ENCODE data around the gene ACBD4.

ACBD4 gene, protein sequence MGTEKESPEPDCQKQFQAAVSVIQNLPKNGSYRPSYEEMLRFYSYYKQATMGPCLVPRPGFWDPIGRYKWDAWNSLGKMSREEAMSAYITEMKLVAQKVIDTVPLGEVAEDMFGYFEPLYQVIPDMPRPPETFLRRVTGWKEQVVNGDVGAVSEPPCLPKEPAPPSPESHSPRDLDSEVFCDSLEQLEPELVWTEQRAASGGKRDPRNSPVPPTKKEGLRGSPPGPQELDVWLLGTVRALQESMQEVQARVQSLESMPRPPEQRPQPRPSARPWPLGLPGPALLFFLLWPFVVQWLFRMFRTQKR

GRCh38 chr17:45135192-45135977 lies at the start of gene ACBD4:
TSS of gene ACBD4 (plus strand) at chr17:45135687. CDS start at chr17:45136145, 458 bp downstream.
- peak; percentile 85 for DNase-seq (ENCODE audit: low read depth)

GRCh38 chr17:45086391-45086790 lies 49.1 kb upstream of the ACBD4 start:
- no peak for DNase-seq (ENCODE audit: low read depth)

DNA sequence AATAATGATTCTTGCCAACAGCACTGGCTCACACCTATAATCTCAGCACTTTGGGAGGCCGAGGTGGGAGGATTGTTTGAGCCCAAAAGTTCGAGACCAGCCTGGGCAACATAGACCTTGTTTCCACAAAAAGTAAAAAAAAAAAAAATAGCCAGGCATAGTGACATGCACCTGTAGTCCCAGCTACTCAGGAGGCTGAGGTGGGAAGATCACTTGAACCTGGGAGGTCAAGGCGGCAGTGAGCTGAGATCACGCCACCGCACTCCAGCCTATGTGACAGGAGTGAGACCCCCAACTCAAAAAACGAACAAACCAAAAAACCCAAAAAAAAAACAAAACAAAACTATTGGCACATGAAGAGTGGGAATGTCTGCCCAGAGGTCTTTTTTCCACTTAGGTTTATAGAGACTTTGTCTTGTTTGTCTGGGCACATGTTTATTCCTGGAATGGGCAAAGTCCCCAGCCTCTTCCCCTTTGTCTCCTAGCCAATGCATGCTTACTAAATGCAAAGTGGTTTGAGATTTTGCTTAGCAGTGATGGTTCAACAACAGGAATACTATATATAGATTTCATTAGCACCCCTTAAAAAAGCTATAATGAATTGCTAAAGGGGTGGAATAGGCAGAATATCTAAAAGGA lies 48.5 kb upstream of the ACBD4 start:
- DNase-seq (ENCODE audit: low read depth), result no peak

- no peak for DNase-seq (ENCODE audit: low read depth)
Observed at GRCh38 chr17:45087504-45087975, 47.9 kb upstream of the ACBD4 start.

- DNase-seq (ENCODE audit: low read depth), result no peak
Observed at GRCh38 chr17:45087978-45088377, 47.5 kb upstream of the ACBD4 start.

DNA sequence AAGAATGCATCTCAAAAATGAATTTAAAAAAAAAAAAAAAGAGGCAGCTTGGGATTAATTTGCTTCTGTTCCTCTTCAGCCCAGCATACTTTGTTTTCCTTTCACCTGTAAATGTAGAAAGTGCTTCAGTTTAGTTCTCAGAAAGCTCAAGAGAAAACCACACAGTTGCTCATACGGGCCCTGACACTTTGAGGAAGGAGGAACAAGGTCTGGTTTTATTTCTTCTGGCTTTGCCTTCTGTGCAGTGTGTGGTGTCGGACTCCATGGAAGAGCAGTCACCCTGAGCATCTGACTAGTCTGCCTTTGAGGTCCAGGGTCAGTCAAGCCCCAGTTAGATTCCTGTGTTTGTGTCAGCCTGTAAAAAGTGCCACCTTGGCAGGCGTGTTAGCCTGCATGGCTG lies 46.7 kb upstream of the ACBD4 start:
- DNase-seq (ENCODE audit: low read depth), result no peak

- no peak for DNase-seq (ENCODE audit: low read depth)
Observed at GRCh38 chr17:45090711-45091110, 44.8 kb upstream of the ACBD4 start.

DNA sequence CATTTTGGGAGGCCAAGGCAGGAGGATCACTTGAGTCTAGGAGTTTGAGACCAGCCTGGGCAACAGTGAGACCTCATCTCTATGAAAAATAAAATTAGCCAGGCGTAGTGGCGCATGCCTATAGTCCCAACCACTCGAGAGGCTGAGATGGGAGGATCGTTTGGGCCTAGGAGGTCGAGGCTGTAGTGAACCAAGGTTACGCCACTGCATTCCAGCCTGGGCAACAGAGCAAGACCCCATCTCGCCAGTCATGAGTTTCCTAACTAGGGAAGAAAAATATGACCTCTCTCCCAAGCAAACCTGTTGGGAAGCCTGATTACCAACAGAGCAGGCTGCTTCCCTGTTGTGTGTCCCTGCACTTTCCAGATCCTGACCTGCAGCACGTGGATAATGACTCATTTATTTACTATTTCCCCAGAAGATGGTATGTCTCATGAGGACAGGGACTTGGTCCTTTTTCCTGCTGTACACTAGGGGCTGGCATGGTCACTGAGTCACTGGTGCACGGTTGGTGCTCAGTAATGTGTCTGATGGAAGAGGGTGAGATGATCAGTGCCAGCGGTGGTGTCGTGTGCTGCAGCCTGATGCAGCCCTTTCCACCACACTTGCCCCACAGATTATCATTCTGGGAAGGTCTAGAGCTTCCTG lies 43.6 kb upstream of the ACBD4 start:
- no peak for DNase-seq (ENCODE audit: low read depth)

GRCh38 chr17:45092911-45093430 lies 42.5 kb upstream of the ACBD4 start:
- peak; percentile 95 for DNase-seq (ENCODE audit: low read depth)

DNA sequence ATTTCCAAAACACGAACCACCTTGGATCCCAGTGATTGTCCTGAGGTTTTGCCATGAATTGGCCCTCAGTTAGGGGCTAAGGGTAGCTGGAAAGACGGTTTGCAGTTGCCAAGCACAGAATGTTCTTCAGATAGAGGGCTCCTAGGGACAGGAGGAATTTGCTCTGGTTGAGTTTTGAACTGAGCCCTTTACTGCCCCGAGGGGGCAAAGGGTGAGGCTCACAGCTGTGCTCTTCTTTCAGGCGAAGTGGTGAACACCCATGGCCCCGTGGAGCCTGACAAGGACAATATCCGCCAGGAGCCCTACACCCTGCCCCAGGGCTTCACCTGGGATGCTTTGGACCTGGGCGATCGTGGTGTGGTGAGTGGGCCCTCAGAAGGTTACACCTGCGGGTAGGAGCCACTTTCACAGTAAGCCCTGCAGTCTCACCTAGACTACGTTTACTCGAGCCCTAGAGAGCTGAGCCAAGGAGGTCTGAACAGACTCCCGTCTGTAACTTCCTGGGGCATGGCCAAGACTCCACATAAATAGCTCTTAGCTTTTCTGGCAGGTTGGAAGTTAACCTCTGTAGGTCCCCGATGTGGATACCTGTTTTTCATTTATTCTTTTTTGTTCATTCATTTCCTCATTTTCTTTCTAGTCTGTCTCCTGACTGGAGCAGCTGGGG lies 41.9 kb upstream of the ACBD4 start:
- DNase-seq (ENCODE audit: low read depth), result no peak

- no peak for DNase-seq (ENCODE audit: low read depth)
Observed at GRCh38 chr17:45096141-45096540, 39.3 kb upstream of the ACBD4 start.

- no peak for DNase-seq (ENCODE audit: low read depth)
Observed at GRCh38 chr17:45096926-45097325, 38.6 kb upstream of the ACBD4 start.

DNA sequence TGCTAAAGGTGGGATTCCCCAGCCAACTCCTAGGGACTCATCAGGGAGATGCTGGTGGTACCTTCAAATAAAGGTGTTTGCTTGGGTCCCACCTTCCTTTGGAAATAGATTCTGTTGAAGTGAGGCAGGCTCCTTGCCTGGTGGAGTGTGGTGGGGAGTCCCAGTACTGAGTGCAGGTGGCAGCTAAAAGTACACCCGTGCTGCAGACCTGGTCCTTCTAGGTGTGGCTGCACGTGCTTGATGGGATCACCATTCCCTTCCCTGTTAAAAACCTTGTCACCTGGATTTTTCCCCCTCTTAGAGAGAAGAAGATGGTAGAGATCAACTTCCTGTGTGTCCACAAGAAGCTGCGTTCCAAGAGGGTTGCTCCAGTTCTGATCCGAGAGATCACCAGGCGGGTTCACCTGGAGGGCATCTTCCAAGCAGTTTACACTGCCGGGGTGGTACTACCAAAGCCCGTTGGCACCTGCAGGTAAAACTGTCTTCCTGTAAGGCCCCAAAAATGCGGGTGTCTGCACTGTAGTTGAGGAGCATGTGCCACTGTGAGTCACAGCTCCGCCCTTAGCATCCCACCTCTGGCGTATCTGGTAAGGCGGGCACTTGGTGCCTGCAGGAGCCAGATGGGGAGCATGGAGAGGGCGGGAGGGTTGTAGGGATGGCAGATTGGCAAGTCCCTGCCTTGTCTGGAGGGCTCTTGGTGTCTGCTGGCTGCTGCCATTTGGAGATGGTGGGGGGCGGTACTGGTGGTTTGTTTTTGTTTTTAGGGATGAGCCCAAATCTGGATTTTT lies 37.2 kb upstream of the ACBD4 start:
- no peak for DNase-seq (ENCODE audit: low read depth)

GRCh38 chr17:45098869-45099616 lies 36.4 kb upstream of the ACBD4 start:
- no peak for DNase-seq (ENCODE audit: low read depth)

GRCh38 chr17:45101546-45101882 lies 34.0 kb upstream of the ACBD4 start:
- DNase-seq (ENCODE audit: low read depth), result no peak

DNA sequence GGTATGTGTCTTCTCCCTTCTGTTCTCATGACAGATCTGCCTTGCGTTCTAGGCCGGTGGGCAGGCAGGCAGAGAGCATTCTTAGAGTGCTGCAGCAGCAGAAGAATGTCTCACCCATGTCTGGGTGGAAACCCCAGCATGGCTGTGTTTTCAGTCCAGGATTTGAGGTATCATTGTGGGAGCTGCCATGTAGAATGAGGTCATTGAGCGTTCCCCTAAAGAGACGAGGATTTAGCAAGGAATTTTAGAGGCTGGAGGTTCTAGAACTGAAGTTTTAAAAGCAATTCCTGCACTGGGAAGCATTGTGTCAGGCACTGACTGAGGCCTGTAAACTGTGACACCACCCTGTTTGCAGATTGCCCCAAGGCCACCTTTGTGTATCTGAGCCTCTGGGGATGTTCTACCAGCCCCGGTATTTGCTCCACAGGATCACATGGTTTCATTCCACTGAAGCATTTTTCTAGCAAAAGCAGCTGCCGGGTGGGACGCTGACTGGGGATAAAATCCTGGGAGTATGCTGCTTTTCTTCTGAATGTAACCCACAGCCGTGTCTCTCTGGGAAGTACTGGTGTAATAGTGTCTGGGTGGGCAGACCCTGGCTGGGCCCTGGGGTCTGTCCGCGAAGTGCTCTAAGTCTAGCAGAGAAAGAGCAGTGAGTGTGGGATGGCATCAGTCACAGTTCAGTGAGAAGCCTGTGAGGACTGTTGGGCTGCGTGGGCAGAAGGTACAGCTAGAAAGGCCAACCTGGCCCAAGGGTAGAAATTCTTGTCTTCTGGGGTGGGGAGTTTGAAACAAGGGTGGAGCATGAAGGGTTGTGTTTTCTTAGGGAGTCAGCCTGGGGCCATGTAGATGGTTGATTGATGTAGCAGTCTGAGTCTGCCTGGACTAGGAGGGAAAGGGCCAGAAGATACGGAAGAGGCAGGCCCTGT lies 33.3 kb upstream of the ACBD4 start:
- no peak for DNase-seq (ENCODE audit: low read depth)

GRCh38 chr17:45102856-45103255 lies 32.6 kb upstream of the ACBD4 start:
- DNase-seq (ENCODE audit: low read depth), result no peak

- no peak for DNase-seq (ENCODE audit: low read depth)
Observed at GRCh38 chr17:45103269-45103795, 32.2 kb upstream of the ACBD4 start.

DNA sequence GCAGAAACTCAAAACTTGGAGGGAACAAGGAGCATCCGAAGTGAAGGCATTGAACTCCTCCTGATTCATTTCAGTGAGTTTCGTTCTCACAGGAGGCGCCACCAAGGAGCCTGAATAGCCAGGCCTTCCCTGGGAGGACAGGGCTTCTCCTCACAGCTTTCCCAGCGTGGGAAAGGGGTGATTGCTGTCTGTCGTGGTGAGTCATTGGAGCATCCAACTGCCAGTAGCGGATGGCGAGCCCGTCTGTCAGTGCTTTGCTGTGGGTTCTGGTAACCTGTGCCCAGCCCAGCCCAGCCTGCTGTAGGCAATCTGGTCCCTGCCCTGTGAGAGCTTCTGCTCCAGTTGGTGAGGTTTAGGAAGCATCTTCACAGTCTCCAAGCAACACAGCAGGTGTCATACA lies 31.5 kb upstream of the ACBD4 start:
- DNase-seq (ENCODE audit: low read depth), result no peak
